Head of caudate nucleus (tissue), 42 donors: ENCODE results near the gene C10orf90.
"Not testable (repeated sequence)": the region's sequence is repeated elsewhere in the genome, so short reads cannot be mapped to it uniquely, and the experiment has no call there.

Experiments used
- DNase-seq, 42 donors: peaks; one replicate each; pipeline versions ENCODE4 v3.0.0 to v3.0.0-alpha.2; 2020 to 2021; ENCODE audit warnings: mixed read lengths in 7 of 42
- intact Hi-C: fragments of 100-400 bp; cut with DNase I; formaldehyde crosslinking; loops from one replicate; pipeline ENCODE4 v1.15.0; 2022

The C10orf90 gene

GRCh38 chr10:126565871-126566270 is 104.6 kb downstream of the C10orf90 start:
- intact Hi-C loops, result loop anchor here (10.0 kb wide), 1 partner anchor 99 kb away; no protein-coding TSS in a partner anchor
- no peak for DNase-seq

GRCh38 chr10:126565441-126565840 is 105.1 kb downstream of the C10orf90 start:
- intact Hi-C loops, result loop anchor here (10.0 kb wide), 1 partner anchor 99 kb away; no protein-coding TSS in a partner anchor
- DNase-seq, result peak in 1 of 42 donors; percentile 39

- intact Hi-C loops, result loop anchor here (10.0 kb wide), 1 partner anchor 100 kb away; no protein-coding TSS in a partner anchor
- no peak for DNase-seq
Observed at GRCh38 chr10:126564326-126564888, 106.1 kb downstream of the C10orf90 start.

DNA sequence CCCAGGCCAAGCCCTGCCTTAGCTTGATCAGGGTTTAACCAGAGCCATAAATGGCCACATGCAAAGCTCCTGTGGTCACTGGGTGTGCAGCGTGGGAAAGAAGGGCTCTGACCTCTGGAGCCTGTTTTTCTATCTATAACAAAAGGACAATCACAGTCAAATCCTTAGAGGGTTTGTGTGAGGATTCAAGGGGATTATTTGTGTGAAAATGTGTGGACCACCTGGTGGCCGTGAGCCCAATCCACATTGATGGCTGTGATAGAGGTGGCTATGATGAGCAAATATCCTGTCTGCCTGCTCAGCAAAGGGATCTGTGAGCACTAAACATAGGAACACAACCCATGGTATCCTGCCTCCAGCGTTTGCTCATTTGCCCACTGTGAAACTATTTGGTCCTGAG is 107.1 kb downstream of the C10orf90 start:
- no peak for DNase-seq
- intact Hi-C loops, result loop anchor here (10.0 kb wide), 1 partner anchor 101 kb away; no protein-coding TSS in a partner anchor

GRCh38 chr10:126561921-126562680 is 108.4 kb downstream of the C10orf90 start:
- intact Hi-C loops, result loop anchor here (10.0 kb wide), 1 partner anchor 103 kb away; no protein-coding TSS in a partner anchor
- DNase-seq, result peak in 5 of 42 donors; percentile 11 to 42 (median 32)

GRCh38 chr10:126561294-126561920 is 109.1 kb downstream of the C10orf90 start:
- intact Hi-C loops, result loop anchor here (10.0 kb wide), 1 partner anchor 103 kb away; no protein-coding TSS in a partner anchor
- DNase-seq, result peak; percentile 50 to 91 (median 77)

DNA sequence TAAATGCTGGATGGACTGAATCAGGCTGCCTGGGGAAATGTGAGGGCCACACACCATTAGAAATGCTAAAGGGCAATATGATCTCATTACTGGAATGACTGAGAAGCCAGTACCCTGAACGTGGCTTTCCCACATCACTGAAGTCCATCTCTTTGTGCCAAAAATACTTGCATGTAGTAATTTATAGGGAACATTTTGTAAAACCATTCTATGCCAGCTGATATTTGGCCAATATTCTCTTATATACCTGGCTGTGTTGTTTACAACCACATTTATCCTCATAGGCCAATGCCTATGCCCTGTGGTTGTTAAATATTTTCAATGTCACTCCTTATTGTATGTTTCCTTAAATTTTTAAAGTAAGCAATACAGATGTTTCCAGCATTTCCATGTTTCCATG is 111.6 kb downstream of the C10orf90 start:
- no peak for DNase-seq
- intact Hi-C loops, result no loop called here

DNA sequence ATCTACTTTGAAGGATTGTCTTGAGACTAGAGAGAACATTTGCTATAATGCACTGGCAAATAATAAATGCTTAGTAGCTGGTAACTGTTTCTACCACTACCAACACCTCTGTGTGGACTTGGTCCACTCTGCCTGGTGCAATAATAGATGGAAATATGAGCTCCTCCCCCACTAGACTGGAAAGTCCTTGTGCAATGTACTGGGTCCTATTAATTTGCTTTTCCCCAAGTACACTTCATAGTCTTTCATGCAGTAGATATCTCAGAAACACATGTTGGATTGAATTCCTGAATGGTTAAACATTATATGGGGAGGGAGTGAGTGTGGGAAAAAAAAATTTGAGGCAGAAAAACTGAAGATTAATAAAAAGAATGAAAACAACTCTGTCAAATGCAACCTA is 119.3 kb downstream of the C10orf90 start:
- intact Hi-C loops, result no loop called here
- DNase-seq, result no peak

DNA sequence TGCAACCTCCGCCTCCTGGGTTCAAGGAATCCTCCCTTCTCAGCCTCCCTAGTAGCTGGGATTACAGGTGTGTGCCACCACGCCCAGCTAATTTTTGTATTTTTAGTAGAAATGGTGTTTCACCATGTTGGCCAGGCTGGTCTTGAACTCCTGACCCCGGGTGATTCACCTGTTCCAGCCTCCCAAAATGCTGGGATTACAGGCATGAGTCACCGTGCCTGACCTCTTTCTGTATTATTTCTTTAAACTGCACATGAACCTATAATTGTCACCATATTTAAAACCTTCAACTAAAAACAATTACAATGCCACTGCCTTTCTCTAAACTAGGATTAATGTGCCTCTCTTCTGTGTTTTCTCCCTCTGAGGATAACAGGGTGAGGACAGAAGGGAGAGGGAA is 119.9 kb downstream of the C10orf90 start:
- DNase-seq, intact Hi-C loops: not testable (repeated sequence)

GRCh38 chr10:126549344-126549743 is 121.1 kb downstream of the C10orf90 start:
- DNase-seq, result no peak
- intact Hi-C loops, result no loop called here

DNA sequence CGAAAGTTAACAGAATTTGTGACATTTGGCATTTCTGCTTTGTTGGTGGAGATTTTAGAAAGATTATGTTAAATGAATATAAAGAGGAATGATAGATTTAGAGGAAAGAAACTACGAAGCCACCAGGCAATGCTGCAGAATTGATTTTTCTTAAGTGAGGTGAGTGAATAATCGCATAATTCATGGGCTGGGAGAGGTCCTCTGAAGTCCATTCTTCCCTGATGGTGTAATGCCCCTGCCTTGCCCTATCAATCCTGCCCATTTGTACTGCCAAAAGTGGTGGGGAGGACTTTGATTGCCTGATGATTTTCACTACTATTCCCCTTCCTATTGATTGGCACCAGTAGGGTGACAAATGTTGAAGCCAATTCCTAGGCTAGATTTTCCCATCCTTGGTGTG is 125.9 kb downstream of the C10orf90 start:
- intact Hi-C loops, result no loop called here
- no peak for DNase-seq

DNA sequence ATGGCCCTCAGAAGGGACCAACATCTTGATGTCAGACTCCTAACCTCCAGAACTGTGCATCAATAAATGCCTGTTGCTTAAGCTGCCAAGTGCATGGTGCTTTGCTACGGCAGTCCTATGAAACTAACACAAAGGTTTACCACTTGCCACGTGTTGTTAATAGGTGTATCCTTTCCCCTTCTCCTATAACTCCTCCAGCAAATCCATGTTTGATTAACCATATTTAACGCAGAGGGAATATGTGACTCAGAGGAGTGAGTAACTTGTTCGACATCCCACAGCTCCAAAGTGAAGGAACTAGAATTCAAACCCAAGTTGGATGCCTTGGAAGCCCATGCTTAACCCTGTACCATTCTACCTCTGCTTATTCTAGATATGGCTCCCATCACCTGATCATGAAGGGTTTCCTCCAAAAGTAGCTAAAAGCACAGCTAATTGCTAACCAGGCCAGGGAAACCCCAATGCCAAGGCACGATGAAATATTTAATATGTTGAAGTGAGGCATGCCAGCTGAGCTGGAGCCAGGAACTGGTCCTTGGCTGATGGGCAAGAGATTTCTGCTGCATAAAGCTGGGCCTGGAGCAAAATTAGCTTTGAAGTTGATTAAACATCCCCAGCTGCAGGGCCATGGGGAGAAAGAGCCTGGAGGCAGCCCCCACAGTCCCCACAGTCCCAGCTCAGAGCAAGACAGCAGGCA is 131.9 kb downstream of the C10orf90 start:
- intact Hi-C loops, result no loop called here
- DNase-seq, result no peak

GRCh38 chr10:126536656-126537055 is 133.8 kb downstream of the C10orf90 start:
- no peak for DNase-seq
- intact Hi-C loops, result no loop called here

DNA sequence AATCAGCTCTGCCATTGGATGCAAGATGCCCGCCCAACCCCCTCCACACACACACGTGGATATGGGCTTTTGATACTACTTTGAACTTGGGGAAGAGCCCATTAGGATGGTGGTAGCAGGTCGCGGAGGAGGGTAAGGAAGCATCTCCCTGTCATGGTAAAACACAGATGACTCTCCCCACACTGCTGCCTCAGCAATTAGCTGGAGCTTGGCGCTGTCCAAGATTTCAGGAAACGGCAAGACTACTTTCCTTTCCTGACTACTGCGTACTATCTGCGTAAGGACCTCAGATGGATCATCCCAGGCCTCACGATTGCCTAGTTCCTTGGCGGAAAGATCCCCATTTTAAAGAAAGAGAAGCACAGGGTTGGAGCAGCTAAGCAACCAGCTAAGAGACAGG is 134.3 kb downstream of the C10orf90 start:
- intact Hi-C loops, result no loop called here
- DNase-seq, result no peak

DNA sequence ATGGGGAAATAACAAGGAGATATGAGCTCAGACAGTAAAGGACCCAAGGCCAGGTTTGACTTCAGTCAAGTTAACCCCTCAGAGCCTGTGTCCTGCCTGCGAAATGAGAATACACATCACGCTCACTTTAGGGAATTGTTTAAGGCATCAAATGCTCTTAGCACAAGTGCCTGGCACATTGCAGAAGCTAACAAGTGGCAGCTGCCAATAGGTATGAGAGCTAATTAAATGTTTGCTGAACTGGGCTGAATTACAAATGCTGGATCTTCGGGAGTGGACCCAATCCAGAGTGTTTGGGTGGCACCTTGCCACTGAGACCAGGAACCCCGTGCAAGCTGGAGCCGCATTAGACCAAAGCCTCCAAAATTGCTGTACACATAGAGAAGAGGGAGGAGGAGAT is 136.8 kb downstream of the C10orf90 start:
- intact Hi-C loops, result no loop called here
- DNase-seq, result no peak

DNA sequence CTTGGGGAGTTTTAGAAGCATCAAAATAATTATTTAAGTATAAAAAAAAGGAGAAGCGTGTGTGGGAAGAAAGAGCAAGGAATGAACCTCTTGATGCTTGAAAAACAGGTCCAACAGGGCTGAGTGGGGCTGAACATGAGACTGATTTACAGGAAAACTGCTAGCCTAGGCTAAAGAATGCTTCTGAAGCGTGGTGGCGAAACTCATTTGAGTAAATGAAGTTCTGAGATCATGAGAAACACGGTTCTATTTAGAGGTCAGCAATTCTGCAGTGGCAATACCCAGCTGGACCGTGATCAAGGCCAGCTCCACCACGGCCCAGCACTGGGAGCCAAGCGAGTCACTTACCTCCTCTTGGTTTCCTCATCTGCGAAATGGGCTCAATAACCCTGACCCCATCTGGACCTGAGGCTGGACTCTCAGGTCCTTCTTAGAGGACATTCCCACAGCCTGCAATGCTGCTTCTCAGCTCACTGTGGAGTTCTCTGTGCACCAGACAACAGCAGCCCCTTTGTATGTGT is 142.1 kb downstream of the C10orf90 start:
- intact Hi-C loops, result no loop called here
- no peak for DNase-seq

- intact Hi-C loops, result no loop called here
Observed at GRCh38 chr10:126527645-126528314, 142.7 kb downstream of the C10orf90 start.

DNA sequence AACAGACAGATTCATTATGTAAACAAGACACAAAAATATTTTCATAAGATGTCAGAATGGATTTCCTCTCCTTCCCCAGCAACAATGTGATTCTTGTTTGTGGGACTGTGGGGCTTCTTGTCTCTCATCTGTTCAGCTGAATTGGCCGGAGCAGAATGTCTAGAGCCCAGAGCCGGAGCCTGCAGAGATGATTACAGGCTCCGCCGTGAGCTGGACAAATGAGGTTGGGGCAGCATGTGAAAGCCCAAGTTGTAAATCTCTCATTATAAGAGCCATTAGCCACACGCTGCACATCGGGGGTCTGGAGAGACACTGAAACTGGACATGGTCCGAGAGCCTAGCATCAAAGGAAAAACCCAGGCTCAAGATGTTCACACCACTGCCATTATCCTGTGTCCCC is 145.2 kb downstream of the C10orf90 start:
- intact Hi-C loops, result no loop called here
- DNase-seq, result peak in 37 of 42 donors; percentile 18 to 80 (median 50)

More at GRCh38 chr10:126527645-126528314, 142.7 kb downstream of the C10orf90 start:
- no peak for DNase-seq

DNA sequence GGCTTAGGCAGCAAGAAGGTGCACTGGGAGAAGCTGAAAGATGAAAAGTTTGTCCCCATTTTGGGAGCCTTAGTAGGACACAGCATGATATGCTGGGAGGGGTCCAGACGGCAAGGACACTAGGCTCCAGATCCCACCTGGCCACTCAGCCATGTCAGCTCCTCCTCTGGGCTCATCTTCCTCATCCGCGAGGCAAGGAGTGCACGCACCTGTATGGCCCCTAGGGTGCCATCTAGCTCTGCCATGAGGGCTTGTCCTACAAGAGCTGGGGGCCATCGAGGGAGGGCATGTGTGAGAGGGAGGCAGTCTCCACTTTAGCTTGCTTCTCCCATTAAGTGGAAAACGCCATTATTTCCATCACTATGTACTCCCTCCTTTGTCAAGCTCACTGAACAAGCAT is 146.0 kb downstream of the C10orf90 start:
- DNase-seq, result no peak
- intact Hi-C loops, result no loop called here
